Activated CD4-positive, alpha-beta memory T cell treated with anti-CD3 and anti-CD28 coated beads for 36 hours (primary cell): Measurements from ENCODE around the gene SLC2A9. TPM values are rescaled to one million over a fixed set of nuclear protein-coding genes. Genes with fewer than 3 reads are reported as not detected.

Source experiments
- CTCF ChIA-PET: fragments of 350-600 bp; sonication (Branson Sonifier 250); formaldehyde crosslinking; loops from one replicate; lab custom pipeline; 2021; ENCODE audit warnings: antibody characterized with exemption, inconsistent platforms; lab: Charles Lee
- POLR2A ChIA-PET: fragments of 350-600 bp; sonication (Branson Sonifier 250); formaldehyde crosslinking; loops from one replicate; lab custom pipeline; 2021; ENCODE audit warnings: antibody characterized with exemption; lab: Charles Lee
- DNase-seq: peaks from one replicate; pipeline ENCODE4 v3.0.0-alpha.2; 2020
- H3K27ac Mint-ChIP-seq: one replicate; pipeline ENCODE4 v1.8.0; 2021; ENCODE audit warnings: mixed read lengths
- H3K27me3 Mint-ChIP-seq: one replicate; pipeline ENCODE4 v1.8.0; 2021; ENCODE audit warnings: mixed read lengths
- H3K36me3 Mint-ChIP-seq: one replicate; pipeline ENCODE4 v1.8.0; 2021; ENCODE audit warnings: mixed read lengths
- H3K4me1 Mint-ChIP-seq: one replicate; pipeline ENCODE4 v1.8.0; 2021; ENCODE audit warnings: low read depth, mixed read lengths
- H3K4me3 Mint-ChIP-seq: one replicate; pipeline ENCODE4 v1.8.0; 2021; ENCODE audit warnings: mild to moderate bottlenecking, mixed read lengths
- H3K9me3 Mint-ChIP-seq: one replicate; pipeline ENCODE4 v1.8.0; 2021; ENCODE audit warnings: mixed read lengths
- intact Hi-C: fragments of 100-400 bp; cut with micrococcal nuclease; formaldehyde crosslinking; loops from one replicate; pipeline ENCODE4 v1.15.1; 2023
- total RNA-seq, 2 experiments: library from RNA; stranded (reverse); gene quantifications; one replicate each; pipeline ENCODE4 v1.2.3, GENCODE V29; 2021

Gene SLC2A9
- total RNA-seq, 2 experiments from 2014 or later, result 0.10 to 0.65 TPM

GRCh38 chr4:9925750-9926439 lies 95.4 kb downstream of the SLC2A9 start:
- Mint-ChIP-seq H3K4me3 (no peak overlapping the region), H3K4me1 (no peaks in the 10 kb centered on the region), H3K9me3 (no peaks in the 10 kb centered on the region), H3K36me3 (no peaks in the 10 kb centered on the region), H3K27ac (no peak overlapping the region), H3K27me3 (no peaks in the 10 kb centered on the region)
- CTCF ChIA-PET, result no interaction called here
- intact Hi-C loops, result no loop called here
- DNase-seq, result no peak
- POLR2A ChIA-PET, result no interaction called here

DNA sequence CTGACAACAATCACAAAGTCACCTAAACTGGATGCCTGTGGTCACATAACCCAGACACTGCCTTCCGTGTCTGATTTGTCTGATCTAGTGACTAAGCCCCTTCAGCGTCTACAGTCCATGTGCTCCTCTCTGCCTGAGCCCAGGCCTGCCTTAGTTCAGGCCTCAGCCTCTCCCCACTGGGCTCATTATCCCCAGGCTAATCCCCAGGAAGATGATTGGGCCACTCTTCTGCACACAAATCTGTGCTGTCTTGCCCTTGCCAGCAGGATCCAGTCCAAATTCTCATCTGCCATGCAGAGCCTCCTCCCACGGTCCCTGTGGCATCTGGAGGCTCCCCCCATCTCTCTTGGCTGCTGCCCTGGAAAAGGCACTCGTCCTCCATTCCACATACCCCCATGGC lies 96.5 kb downstream of the SLC2A9 start:
- intact Hi-C loops, result no loop called here
- no peak for DNase-seq
- Mint-ChIP-seq H3K4me3 (no peak overlapping the region), H3K27ac (no peak overlapping the region), H3K9me3 (no peaks in the 10 kb centered on the region), H3K27me3 (no peaks in the 10 kb centered on the region), H3K36me3 (no peaks in the 10 kb centered on the region), H3K4me1 (no peaks in the 10 kb centered on the region)
- CTCF ChIA-PET, result no interaction called here
- POLR2A ChIA-PET, result no interaction called here

GRCh38 chr4:9923195-9923812 lies 98.0 kb downstream of the SLC2A9 start:
- Mint-ChIP-seq H3K4me1 (no peaks in the 10 kb centered on the region), H3K36me3 (no peaks in the 10 kb centered on the region), H3K27ac (no peak overlapping the region), H3K27me3 (no peaks in the 10 kb centered on the region), H3K9me3 (no peaks in the 10 kb centered on the region), H3K4me3 (no peak overlapping the region)
- ChIA-PET POLR2A (no interaction called here), CTCF (no interaction called here)
- intact Hi-C loops, result no loop called here
- DNase-seq, result no peak

- ChIA-PET POLR2A (no interaction called here), CTCF (no interaction called here)
- Mint-ChIP-seq H3K4me3 (no peak overlapping the region), H3K9me3 (no peaks in the 10 kb centered on the region), H3K4me1 (no peaks in the 10 kb centered on the region), H3K36me3 (no peaks in the 10 kb centered on the region), H3K27ac (no peak overlapping the region), H3K27me3 (no peaks in the 10 kb centered on the region)
- intact Hi-C loops, result no loop called here
- DNase-seq, result no peak
Measured at GRCh38 chr4:9921326-9921725, 100.0 kb downstream of the SLC2A9 start.

DNA sequence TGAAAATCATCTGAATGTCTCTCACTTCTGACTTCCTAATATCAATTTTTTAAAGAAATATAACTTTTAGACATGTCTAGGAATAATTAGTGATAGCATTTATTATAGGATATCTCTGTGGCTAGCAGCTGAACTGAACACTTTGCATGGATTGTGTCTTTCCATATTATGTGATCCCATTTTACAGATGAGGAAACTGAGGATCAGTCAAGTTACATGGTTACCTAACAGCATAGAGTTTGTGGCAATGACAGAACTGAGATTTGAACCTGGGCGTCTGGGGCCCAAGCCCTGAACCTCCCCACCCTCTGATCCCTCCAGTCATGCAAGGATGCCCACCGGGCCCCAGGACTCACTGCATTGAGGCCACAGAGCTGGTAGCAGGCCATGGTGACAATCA lies 101.3 kb downstream of the SLC2A9 start:
- Mint-ChIP-seq H3K9me3 (no peaks in the 10 kb centered on the region), H3K36me3 (no peaks in the 10 kb centered on the region), H3K27me3 (no peaks in the 10 kb centered on the region), H3K4me1 (no peaks in the 10 kb centered on the region), H3K27ac (no peak overlapping the region), H3K4me3 (no peak overlapping the region)
- intact Hi-C loops, result no loop called here
- no peak for DNase-seq
- CTCF ChIA-PET, result no interaction called here
- POLR2A ChIA-PET, result no interaction called here

DNA sequence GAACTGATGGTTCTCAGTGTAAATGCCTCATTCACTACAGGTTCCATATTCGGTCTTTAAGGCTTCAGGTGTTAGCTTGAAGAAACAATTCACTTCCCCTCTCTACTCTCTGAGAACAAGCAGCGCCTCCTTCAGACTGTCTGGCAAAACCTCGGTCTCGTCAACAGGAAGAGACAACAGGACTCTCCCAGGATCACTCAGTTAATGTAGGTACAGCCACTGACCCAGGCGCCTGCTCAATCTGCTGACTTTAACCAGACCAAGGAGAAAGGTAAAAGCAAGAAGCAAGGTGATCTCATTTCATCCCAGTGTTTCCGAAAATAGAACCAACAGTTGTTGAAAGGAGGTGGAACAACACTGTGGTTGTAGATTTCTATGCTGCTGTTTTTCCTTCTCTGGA lies 102.2 kb downstream of the SLC2A9 start:
- no peak for DNase-seq
- Mint-ChIP-seq H3K4me1 (no peaks in the 10 kb centered on the region), H3K9me3 (no peaks in the 10 kb centered on the region), H3K27ac (no peak overlapping the region), H3K36me3 (no peaks in the 10 kb centered on the region), H3K4me3 (no peak overlapping the region), H3K27me3 (no peaks in the 10 kb centered on the region)
- intact Hi-C loops, result no loop called here
- CTCF ChIA-PET, result no interaction called here
- POLR2A ChIA-PET, result no interaction called here

- Mint-ChIP-seq H3K27ac (no peak overlapping the region), H3K4me3 (no peak overlapping the region), H3K27me3 (no peaks in the 10 kb centered on the region), H3K36me3 (no peaks in the 10 kb centered on the region), H3K4me1 (no peaks in the 10 kb centered on the region), H3K9me3 (no peaks in the 10 kb centered on the region)
- intact Hi-C loops, result no loop called here
- CTCF ChIA-PET, result no interaction called here
- POLR2A ChIA-PET, result no interaction called here
- DNase-seq, result no peak
Measured at GRCh38 chr4:9918484-9918883, 102.8 kb downstream of the SLC2A9 start.

DNA sequence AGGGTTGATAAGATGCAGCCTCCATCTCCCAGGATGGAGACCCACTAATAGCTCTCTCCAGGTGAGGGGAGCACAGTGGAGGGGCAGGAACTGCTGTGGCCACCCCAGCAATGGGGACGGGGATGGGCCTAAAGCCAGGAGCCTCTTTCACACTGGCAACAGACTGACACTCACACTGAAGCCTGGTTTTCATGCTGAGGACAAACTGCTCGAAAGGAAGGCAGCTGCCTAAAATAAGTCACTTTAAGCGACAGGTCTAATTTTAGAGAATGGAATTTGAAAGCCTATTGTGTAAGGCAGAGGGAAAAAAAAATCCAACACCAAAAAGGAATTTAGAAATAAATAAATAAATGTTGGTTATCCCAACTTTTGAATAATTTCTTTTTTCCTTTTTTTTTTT lies 104.4 kb downstream of the SLC2A9 start:
- no peaks in the 10 kb centered on the region for H3K27me3 Mint-ChIP-seq
- CTCF ChIA-PET, result no interaction called here
- DNase-seq, result no peak
- no peak overlapping the region for H3K27ac Mint-ChIP-seq
- no peaks in the 10 kb centered on the region for H3K4me1 Mint-ChIP-seq
- POLR2A ChIA-PET, result no interaction called here
- no peak overlapping the region for H3K4me3 Mint-ChIP-seq
- H3K9me3 Mint-ChIP-seq, result no peaks in the 10 kb centered on the region
- intact Hi-C loops, result no loop called here
- no peaks in the 10 kb centered on the region for H3K36me3 Mint-ChIP-seq

- CTCF ChIA-PET, result no interaction called here
Measured at GRCh38 chr4:9916346-9916745, 105.0 kb downstream of the SLC2A9 start.

DNA sequence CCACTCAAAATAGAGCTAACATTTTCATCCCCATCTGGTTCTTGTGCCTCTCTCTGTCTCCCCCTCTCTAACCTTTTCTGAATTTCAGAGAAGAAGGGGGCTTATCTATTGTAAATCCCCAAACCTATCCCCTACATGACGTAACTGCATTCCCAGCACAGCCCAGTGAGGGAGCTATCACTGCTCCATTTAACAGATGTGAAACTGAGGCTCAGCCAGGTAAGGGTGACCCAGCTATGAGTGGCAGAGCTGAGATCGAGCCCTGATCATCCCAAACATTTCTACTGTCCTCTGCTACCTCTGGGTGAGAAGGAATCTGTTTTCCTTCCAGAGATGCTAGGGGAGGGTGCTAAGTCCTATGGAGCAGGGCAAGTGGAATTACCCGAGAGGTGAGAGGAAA lies 107.5 kb downstream of the SLC2A9 start:
- Mint-ChIP-seq H3K36me3 (no peaks in the 10 kb centered on the region), H3K9me3 (no peaks in the 10 kb centered on the region), H3K27me3 (no peaks in the 10 kb centered on the region), H3K4me3 (no peak overlapping the region), H3K4me1 (no peaks in the 10 kb centered on the region), H3K27ac (no peak overlapping the region)
- intact Hi-C loops, result no loop called here
- CTCF ChIA-PET, result interaction anchor here (1.1 kb wide), 1 partner anchor 100 kb away, joined by 3 read pairs; no protein-coding TSS in a partner anchor
- POLR2A ChIA-PET, result no interaction called here
- DNase-seq, result no peak

More at GRCh38 chr4:9916346-9916745, 105.0 kb downstream of the SLC2A9 start:
- Mint-ChIP-seq H3K36me3 (no peaks in the 10 kb centered on the region), H3K4me1 (no peaks in the 10 kb centered on the region), H3K9me3 (no peaks in the 10 kb centered on the region), H3K4me3 (no peak overlapping the region), H3K27ac (no peak overlapping the region), H3K27me3 (no peaks in the 10 kb centered on the region)
- intact Hi-C loops, result no loop called here
- POLR2A ChIA-PET, result no interaction called here
- no peak for DNase-seq

- intact Hi-C loops, result loop anchor here (10.0 kb wide), 1 partner anchor 142 kb away; no protein-coding TSS in a partner anchor
- H3K36me3 Mint-ChIP-seq, result no peaks in the 10 kb centered on the region
- H3K4me1 Mint-ChIP-seq, result peaks cover 6% of the 10 kb centered on the region
- no peaks in the 10 kb centered on the region for H3K27me3 Mint-ChIP-seq
- H3K9me3 Mint-ChIP-seq, result no peaks in the 10 kb centered on the region
- ChIA-PET POLR2A (no interaction called here), CTCF (no interaction called here)
- no peak overlapping the region for H3K4me3 Mint-ChIP-seq
- H3K27ac Mint-ChIP-seq, result no peak overlapping the region
- no peak for DNase-seq
Measured at GRCh38 chr4:9906996-9907395, 114.3 kb downstream of the SLC2A9 start.

DNA sequence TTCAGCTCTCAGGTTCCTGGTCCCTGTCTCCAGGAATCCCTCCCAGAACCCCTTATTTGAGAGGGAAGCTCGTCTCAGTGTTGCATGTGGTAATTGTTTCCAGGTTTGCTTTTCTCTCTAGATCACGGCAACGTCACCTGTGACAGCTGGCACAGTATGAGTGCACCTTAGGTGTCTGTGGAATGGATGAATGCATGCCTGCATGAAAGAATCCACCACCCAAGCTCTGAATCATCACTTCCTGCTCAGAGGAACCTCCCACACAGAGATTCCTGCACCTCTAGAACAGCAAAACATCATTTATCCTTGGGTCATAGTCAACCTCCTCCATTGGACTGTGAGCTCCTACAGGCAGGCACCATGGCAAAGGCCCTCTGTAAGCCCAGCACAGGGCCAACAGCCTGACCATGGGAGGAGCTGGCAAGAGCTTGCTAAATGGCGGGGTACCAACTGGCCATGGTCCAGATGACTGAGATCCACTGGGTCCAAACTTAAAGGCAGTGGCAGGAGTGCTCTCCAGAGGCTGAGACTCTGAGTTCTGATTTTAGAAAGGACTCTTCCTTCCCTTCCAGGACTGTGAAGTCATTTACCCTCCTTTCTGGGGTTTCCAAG lies 116.2 kb downstream of the SLC2A9 start:
- H3K27me3 Mint-ChIP-seq, result peaks cover 1% of the 10 kb centered on the region
- peak; percentile 51 for DNase-seq
- intact Hi-C loops, result loop anchor here (10.0 kb wide), 1 partner anchor 140 kb away; no protein-coding TSS in a partner anchor
- ChIA-PET CTCF (interaction anchor here (1.0 kb wide), 1 partner anchor 110 kb away, joined by 3 read pairs; no protein-coding TSS in a partner anchor), POLR2A (interaction anchor here (0.5 kb wide), 1 partner anchor 132 kb away, joined by 3 read pairs; no protein-coding TSS in a partner anchor)
- H3K4me3 Mint-ChIP-seq, result no peak overlapping the region
- peaks cover 6% of the 10 kb centered on the region for H3K4me1 Mint-ChIP-seq
- no peaks in the 10 kb centered on the region for H3K36me3 Mint-ChIP-seq
- H3K9me3 Mint-ChIP-seq, result no peaks in the 10 kb centered on the region
- no peak overlapping the region for H3K27ac Mint-ChIP-seq
